Measurements from ENCODE around the gene KLF3. TPM values are rescaled to one million over a fixed set of nuclear protein-coding genes. Genes with fewer than 3 reads are reported as not detected.

Gene KLF3
- total RNA-seq, 1 experiment from 2014 or later: 14.6 TPM

DNA sequence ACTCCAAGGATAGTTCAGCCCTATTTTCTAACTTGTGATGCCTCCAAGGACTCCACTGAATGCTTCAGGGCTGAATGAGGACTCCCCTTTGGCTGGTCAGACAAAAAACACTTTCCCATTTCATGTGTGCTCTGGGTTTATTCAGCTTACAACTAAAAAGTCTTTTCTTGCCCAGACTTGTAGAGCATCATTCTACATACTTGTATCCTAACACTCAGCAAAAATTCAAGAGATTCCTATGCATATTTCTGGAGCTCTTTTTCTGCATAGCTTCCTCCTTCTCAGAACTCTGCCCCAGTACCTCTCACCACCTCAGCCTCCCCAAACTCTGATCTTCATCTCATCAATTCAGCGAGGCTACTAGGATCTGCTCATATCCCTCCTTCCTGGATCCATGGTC, 22.2 kb upstream of the KLF3 start:
- H3K9me3 ChIP-seq (ENCODE audit: low read length): no peaks in the 10 kb centered on the region
- no peak overlapping the region for H2AFZ ChIP-seq (ENCODE audit: low read length)
- no peaks in the 10 kb centered on the region for H3K27me3 ChIP-seq (ENCODE audit: low read length)
- no peak overlapping the region for H3K4me3 ChIP-seq (ENCODE audit: low read length)
- H3K36me3 ChIP-seq (ENCODE audit: low read depth, low read length): no peaks in the 10 kb centered on the region
- POLR2A ChIA-PET (ENCODE audit: unreplicated experiment): no interaction called here
- TF ChIP-seq EZH2 (IDR thresholded peaks at IDR 0.05; ENCODE audit: low read length, unreplicated experiment) (no peak), EZH2phosphoT487 (IDR thresholded peaks at IDR 0.05; ENCODE audit: borderline replicate concordance, low read length) (no peak)
- TF ChIP-seq, protein P1, sequence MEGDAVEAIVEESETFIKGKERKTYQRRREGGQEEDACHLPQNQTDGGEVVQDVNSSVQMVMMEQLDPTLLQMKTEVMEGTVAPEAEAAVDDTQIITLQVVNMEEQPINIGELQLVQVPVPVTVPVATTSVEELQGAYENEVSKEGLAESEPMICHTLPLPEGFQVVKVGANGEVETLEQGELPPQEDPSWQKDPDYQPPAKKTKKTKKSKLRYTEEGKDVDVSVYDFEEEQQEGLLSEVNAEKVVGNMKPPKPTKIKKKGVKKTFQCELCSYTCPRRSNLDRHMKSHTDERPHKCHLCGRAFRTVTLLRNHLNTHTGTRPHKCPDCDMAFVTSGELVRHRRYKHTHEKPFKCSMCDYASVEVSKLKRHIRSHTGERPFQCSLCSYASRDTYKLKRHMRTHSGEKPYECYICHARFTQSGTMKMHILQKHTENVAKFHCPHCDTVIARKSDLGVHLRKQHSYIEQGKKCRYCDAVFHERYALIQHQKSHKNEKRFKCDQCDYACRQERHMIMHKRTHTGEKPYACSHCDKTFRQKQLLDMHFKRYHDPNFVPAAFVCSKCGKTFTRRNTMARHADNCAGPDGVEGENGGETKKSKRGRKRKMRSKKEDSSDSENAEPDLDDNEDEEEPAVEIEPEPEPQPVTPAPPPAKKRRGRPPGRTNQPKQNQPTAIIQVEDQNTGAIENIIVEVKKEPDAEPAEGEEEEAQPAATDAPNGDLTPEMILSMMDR (conservative IDR thresholded peaks at IDR 0.05; ENCODE audit: low read depth, low read length): no peak
- no peak for DNase-seq
- intact Hi-C loops (cut with micrococcal nuclease): no loop called here
- H3K4me1 ChIP-seq (ENCODE audit: insufficient read depth, low read length): no peaks in the 10 kb centered on the region
- CTCF ChIA-PET: no interaction called here
- no peaks in the 10 kb centered on the region for H3K9me2 ChIP-seq (replicated peaks; ENCODE audit: low read length)
- no peak overlapping the region for H3K27ac ChIP-seq (ENCODE audit: low read length)
- no peaks in the 10 kb centered on the region for H3F3A ChIP-seq (ENCODE audit: low read length, unreplicated experiment)
- ATAC-seq: no peak
- no peak overlapping the region for H3K4me2 ChIP-seq (ENCODE audit: low read length)
- H3K79me2 ChIP-seq (ENCODE audit: low read length): no peaks in the 10 kb centered on the region
- BruUV-seq (replicated peaks): no TSS peak
- no peaks in the 10 kb centered on the region for H4K20me1 ChIP-seq (ENCODE audit: low read length)
- H3K9ac ChIP-seq (ENCODE audit: low read length): no peak overlapping the region

DNA sequence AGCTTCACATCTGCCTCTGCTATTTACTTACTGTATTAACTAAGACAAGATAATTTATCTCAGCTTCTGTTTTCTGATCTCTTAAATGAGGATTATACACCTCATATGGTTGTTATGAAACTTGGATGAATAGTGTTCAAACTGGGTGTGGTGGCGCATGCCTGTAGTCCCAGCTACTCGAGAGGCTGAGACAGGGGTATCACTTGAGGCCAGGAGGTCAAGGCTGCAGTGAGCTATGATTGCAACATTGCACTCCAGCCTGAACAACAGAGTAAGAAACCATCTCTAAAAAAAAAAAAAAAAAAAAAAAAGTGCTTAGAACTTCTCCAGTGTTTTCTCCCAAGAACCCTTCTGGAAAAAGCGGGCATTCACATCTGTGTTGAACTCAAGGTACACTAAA, 19.8 kb upstream of the KLF3 start:
- ATAC-seq (no peak), DNase-seq (no peak)
- no peak overlapping the region for H2AFZ ChIP-seq (ENCODE audit: low read length)
- CTCF ChIA-PET: interaction anchor here (0.7 kb wide), 1 partner anchor 401 kb away, joined by 4 read pairs; no protein-coding TSS in a partner anchor
- no peaks in the 10 kb centered on the region for H3K27me3 ChIP-seq (ENCODE audit: low read length)
- intact Hi-C loops (cut with micrococcal nuclease): no loop called here
- H3K9me3 ChIP-seq (ENCODE audit: low read length): no peaks in the 10 kb centered on the region
- H3K79me2 ChIP-seq (ENCODE audit: low read length): no peaks in the 10 kb centered on the region
- no peak overlapping the region for H3K27ac ChIP-seq (ENCODE audit: low read length)
- POLR2A ChIA-PET (ENCODE audit: unreplicated experiment): no interaction called here
- H3F3A ChIP-seq (ENCODE audit: low read length, unreplicated experiment): no peaks in the 10 kb centered on the region
- H3K4me2 ChIP-seq (ENCODE audit: low read length): no peak overlapping the region
- no peaks in the 10 kb centered on the region for H4K20me1 ChIP-seq (ENCODE audit: low read length)
- no peak overlapping the region for H3K9ac ChIP-seq (ENCODE audit: low read length)
- no peaks in the 10 kb centered on the region for H3K9me2 ChIP-seq (replicated peaks; ENCODE audit: low read length)
- no peaks in the 10 kb centered on the region for H3K36me3 ChIP-seq (ENCODE audit: low read depth, low read length)
- no peak overlapping the region for H3K4me3 ChIP-seq (ENCODE audit: low read length)
- H3K4me1 ChIP-seq (ENCODE audit: insufficient read depth, low read length): no peaks in the 10 kb centered on the region
- BruUV-seq (replicated peaks): no TSS peak
- TF ChIP-seq EZH2 (IDR thresholded peaks at IDR 0.05; ENCODE audit: low read length, unreplicated experiment) (no peak), EZH2phosphoT487 (IDR thresholded peaks at IDR 0.05; ENCODE audit: borderline replicate concordance, low read length) (no peak)
- TF ChIP-seq, protein P1 (conservative IDR thresholded peaks at IDR 0.05; ENCODE audit: low read depth, low read length): no peak

DNA sequence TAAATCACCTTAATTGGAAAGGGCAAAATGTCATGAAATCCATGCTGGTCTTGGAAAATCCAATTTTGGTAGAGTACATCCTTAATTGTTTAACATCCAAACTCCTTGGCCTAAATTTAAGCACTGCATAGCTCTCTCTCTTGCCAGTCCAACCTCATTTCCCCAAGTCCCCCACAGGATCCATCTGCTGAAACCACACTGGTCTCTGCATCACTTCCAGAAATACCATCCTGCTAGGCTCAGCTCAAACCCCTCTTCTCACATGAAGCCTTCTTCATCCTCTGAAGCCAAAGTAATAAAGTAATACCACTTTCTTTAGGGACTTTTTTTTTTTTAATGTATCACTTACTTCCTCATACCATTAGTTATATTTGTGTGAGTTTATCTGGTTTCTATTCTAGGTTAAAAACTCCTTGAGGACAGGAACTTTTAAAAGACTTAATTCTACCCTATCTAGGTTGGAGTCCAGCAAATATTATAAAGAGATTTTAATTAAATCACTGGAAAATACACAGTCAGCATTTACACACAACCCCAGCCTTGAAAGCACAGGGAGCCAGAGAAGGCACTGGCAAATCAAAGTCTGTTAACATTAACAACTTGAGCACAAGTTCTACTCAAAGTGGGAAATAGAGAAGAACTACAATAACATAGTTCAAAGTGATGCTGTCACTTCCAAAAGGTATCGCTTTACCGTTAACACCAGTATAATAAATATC, 16.7 kb upstream of the KLF3 start:
- Histone ChIP-seq H3K36me3 (ENCODE audit: low read depth, low read length) (no peaks in the 10 kb centered on the region), H3K9me3 (ENCODE audit: low read length) (no peaks in the 10 kb centered on the region), H3K4me1 (ENCODE audit: insufficient read depth, low read length) (no peaks in the 10 kb centered on the region), H3K4me2 (ENCODE audit: low read length) (no peak overlapping the region), H3K9me2 (replicated peaks; ENCODE audit: low read length) (no peaks in the 10 kb centered on the region), H3K27ac (ENCODE audit: low read length) (no peak overlapping the region), H3K9ac (ENCODE audit: low read length) (no peak overlapping the region), H3K4me3 (ENCODE audit: low read length) (no peak overlapping the region), H3K79me2 (ENCODE audit: low read length) (no peaks in the 10 kb centered on the region), H3F3A (ENCODE audit: low read length, unreplicated experiment) (no peaks in the 10 kb centered on the region), H4K20me1 (ENCODE audit: low read length) (no peaks in the 10 kb centered on the region), H2AFZ (ENCODE audit: low read length) (no peak overlapping the region), H3K27me3 (ENCODE audit: low read length) (no peaks in the 10 kb centered on the region)
- ATAC-seq (no peak), DNase-seq (no peak)
- ChIA-PET CTCF (no interaction called here), POLR2A (ENCODE audit: unreplicated experiment) (no interaction called here)
- TF ChIP-seq EZH2phosphoT487 (IDR thresholded peaks at IDR 0.05; ENCODE audit: borderline replicate concordance, low read length): no peak
- TF ChIP-seq, protein P1 (conservative IDR thresholded peaks at IDR 0.05; ENCODE audit: low read depth, low read length): no peak
- no peak for TF ChIP-seq EZH2 (IDR thresholded peaks at IDR 0.05; ENCODE audit: low read length, unreplicated experiment)
- intact Hi-C loops (cut with micrococcal nuclease): no loop called here
- no TSS peak for BruUV-seq (replicated peaks)
